Measurements from ENCODE around the gene H1-8.

- TF ChIP-seq POLR2A (IDR thresholded peaks at IDR 0.05) (no peak), CTCF (IDR thresholded peaks at IDR 0.05) (no peak)
These were observed 44.7 kb downstream of the H1-8 start for GRCh38 chr3:129587566-129588210.
